Suprapubic skin (tissue), 3 donors: ENCODE measurements around the gene SEC14L3.

Experiments
- CTCF ChIP-seq, 2 donors: fragments of 200-600 bp in 1 of 2; fragments of 450-650 bp in 1 of 2; sonication (generic) in 1 of 2; IDR thresholded peaks; one replicate each; pipeline ENCODE4 v1.5.1; 2016 to 2019; ENCODE audit warnings: antibody characterized with exemption in 2 of 2, mild to moderate bottlenecking in 1 of 2, moderate library complexity in 1 of 2
- EP300 ChIP-seq: sonication (generic); formaldehyde crosslinking; IDR thresholded peaks from one replicate; pipeline ENCODE4 v1.6.1; 2017; ENCODE audit warnings: antibody characterized with exemption

GRCh38 chr22:30502153-30502552 lies 30.3 kb upstream of the SEC14L3 start:
- no peak for TF ChIP-seq EP300
- TF ChIP-seq CTCF (IDR thresholded peaks at IDR 0.05) = no peak
